Natural killer cell (primary cell): Measurements from ENCODE around the gene NDC1. TPM values are rescaled to one million over a fixed set of nuclear protein-coding genes. Genes with fewer than 3 reads are reported as not detected.

Experiments
- ATAC-seq, 3 donors: fragments of 150-1000 bp in 2 of 3; fragments of 200-7000 bp in 1 of 3; cut with Tn5 transposase; 1 replicate in 1 of 3; 2 replicates in 2 of 3; pipeline ENCODE4 v1.10.0; 2021; ENCODE audit warnings: mild to moderate bottlenecking in 2 of 3, moderate library complexity in 2 of 3
- DNase-seq, 2 donors: peaks; one replicate each; pipeline versions ENCODE4 v3.0.0 to v3.0.0-alpha.2; 2013 to 2021; ENCODE audit warnings: mixed read lengths in 1 of 2
- H3K27ac ChIP-seq: one replicate; pipeline ENCODE4 v1.5.1; 2013; ENCODE audit warnings: mild to moderate bottlenecking, low read length
- H3K27me3 ChIP-seq: one replicate; pipeline ENCODE4 v1.6.1; 2013; ENCODE audit warnings: low read length; ENCODE audit not compliant: control insufficient read depth, insufficient read depth
- H3K36me3 ChIP-seq: one replicate; pipeline ENCODE4 v1.6.1; 2013; ENCODE audit warnings: low read length; ENCODE audit not compliant: control insufficient read depth, insufficient read depth
- H3K4me1 ChIP-seq: one replicate; pipeline ENCODE4 v1.6.1; 2013; ENCODE audit warnings: low read length; ENCODE audit not compliant: control insufficient read depth, insufficient read depth
- H3K4me3 ChIP-seq: one replicate; pipeline ENCODE4 v1.5.1; 2013; ENCODE audit warnings: low read length
- H3K9me3 ChIP-seq: one replicate; pipeline ENCODE4 v1.6.1; 2013; ENCODE audit warnings: low read length; ENCODE audit not compliant: control insufficient read depth, insufficient read depth
- H3K27ac Mint-ChIP-seq, 2 donors: one replicate each; pipeline ENCODE4 v1.8.0; 2022; ENCODE audit warnings: mild to moderate bottlenecking in 2 of 2, mixed read lengths in 2 of 2, moderate library complexity in 1 of 2
- H3K27me3 Mint-ChIP-seq, 2 donors: one replicate each; pipeline ENCODE4 v1.8.0; 2022; ENCODE audit warnings: low read depth in 2 of 2, mixed read lengths in 2 of 2
- H3K36me3 Mint-ChIP-seq: one replicate; pipeline ENCODE4 v1.8.0; 2022; ENCODE audit warnings: mixed read lengths
- H3K4me1 Mint-ChIP-seq, 2 donors: one replicate each; pipeline ENCODE4 v1.8.0; 2022; ENCODE audit warnings: mixed read lengths in 2 of 2
- H3K4me3 Mint-ChIP-seq: one replicate; pipeline ENCODE4 v1.8.0; 2022; ENCODE audit warnings: mild to moderate bottlenecking, moderate library complexity, mixed read lengths
- H3K9me3 Mint-ChIP-seq, 2 donors: one replicate each; pipeline ENCODE4 v1.8.0; 2022; ENCODE audit warnings: mixed read lengths in 2 of 2
- WGBS: methylation state at CpG from one replicate; pipeline ENCODE4 v1.1.7; 2013; ENCODE audit warnings: missing lambda C conversion rate; ENCODE audit not compliant: insufficient coverage; 5-methylcytosine and 5-hydroxymethylcytosine counted together
- intact Hi-C: fragments of 100-400 bp; cut with micrococcal nuclease; formaldehyde crosslinking; loops from one replicate; pipeline ENCODE4 v1.14.2; 2022
- total RNA-seq, 4 donors: library from RNA; stranded (reverse); fragments of 120-200 nt in 1 of 4; gene quantifications; one replicate each; pipeline versions ENCODE4 v1.2.3 to v1.2.4, GENCODE V29; 2013 to 2022
- TF ChIP-seq, protein P1 (sequence below): fragments of 200-600 bp; IDR thresholded peaks from one replicate; pipeline ENCODE4 v1.8.0; 2022; ENCODE audit warnings: antibody characterized with exemption

NDC1 gene
- total RNA-seq, 3 donors from 2014 or later (not counting 1 experiment from before 2014, with no cell fraction given), result 4.3 to 6.3 (median 5.2) TPM

DNA sequence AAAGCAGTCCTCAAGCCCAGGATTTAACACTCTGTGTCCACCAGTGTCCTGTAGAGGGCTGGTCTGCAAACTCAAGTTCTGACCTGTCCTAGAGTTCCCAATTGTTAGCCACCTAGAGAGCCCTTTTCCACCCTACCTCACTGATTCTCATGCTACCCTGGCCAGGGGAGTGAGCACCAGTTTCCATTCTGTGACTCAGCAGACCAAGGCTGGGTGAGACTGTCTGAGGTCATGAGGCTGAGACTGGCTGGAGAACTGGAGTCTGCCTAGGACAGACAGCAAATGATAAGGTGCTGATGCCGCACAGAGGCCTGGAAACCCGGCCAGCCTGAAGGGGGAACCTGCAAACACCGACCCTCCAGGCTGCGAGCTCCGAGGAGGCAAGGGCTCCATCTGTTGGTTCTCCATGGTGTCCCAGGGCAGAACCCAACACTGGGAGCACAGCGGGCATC lies 112.8 kb downstream of the NDC1 start:
- no peak overlapping the region for H3K4me3 Mint-ChIP-seq
- intact Hi-C loops, result no loop called here
- no peak overlapping the region for H3K27ac Mint-ChIP-seq
- H3K4me1 ChIP-seq, result no peaks in the 10 kb centered on the region
- H3K27ac ChIP-seq, result no peak overlapping the region
- H3K4me1 Mint-ChIP-seq, result no peaks in the 10 kb centered on the region
- H3K4me3 ChIP-seq, result no peak overlapping the region
- TF ChIP-seq, protein P1, sequence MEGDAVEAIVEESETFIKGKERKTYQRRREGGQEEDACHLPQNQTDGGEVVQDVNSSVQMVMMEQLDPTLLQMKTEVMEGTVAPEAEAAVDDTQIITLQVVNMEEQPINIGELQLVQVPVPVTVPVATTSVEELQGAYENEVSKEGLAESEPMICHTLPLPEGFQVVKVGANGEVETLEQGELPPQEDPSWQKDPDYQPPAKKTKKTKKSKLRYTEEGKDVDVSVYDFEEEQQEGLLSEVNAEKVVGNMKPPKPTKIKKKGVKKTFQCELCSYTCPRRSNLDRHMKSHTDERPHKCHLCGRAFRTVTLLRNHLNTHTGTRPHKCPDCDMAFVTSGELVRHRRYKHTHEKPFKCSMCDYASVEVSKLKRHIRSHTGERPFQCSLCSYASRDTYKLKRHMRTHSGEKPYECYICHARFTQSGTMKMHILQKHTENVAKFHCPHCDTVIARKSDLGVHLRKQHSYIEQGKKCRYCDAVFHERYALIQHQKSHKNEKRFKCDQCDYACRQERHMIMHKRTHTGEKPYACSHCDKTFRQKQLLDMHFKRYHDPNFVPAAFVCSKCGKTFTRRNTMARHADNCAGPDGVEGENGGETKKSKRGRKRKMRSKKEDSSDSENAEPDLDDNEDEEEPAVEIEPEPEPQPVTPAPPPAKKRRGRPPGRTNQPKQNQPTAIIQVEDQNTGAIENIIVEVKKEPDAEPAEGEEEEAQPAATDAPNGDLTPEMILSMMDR, result no peak
- ATAC-seq, result no peak
- 66% methylated on average over 6 of the region's 6 CpGs for WGBS
- no peaks in the 10 kb centered on the region for H3K36me3 Mint-ChIP-seq
- no peaks in the 10 kb centered on the region for H3K9me3 Mint-ChIP-seq
- no peaks in the 10 kb centered on the region for H3K27me3 Mint-ChIP-seq
- DNase-seq, result no peak
- no peaks in the 10 kb centered on the region for H3K27me3 ChIP-seq
- H3K36me3 ChIP-seq, result no peaks in the 10 kb centered on the region
- H3K9me3 ChIP-seq, result no peaks in the 10 kb centered on the region

DNA sequence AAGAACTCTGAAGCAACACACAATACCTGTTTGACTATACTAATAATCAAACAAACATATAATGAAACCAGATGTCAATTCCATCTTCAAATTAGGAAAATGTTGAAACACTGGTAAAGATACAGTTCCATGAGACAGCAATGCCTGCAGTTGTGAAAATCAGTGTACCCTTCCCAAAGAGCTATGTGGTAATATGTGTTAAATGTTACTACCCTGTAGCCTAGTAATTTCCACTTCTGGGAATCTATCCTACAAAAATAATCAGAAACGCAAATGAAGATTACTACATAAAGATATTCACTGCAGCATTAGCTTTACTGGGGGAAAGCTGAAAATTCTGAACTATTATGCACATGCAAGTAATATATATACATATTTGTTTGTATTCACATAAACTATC lies 116.1 kb downstream of the NDC1 start:
- no peak for DNase-seq
- ATAC-seq, result no peak
- H3K9me3 ChIP-seq, result no peaks in the 10 kb centered on the region
- H3K27ac Mint-ChIP-seq, result no peak overlapping the region
- no peaks in the 10 kb centered on the region for H3K9me3 Mint-ChIP-seq
- no peaks in the 10 kb centered on the region for H3K4me1 ChIP-seq
- intact Hi-C loops, result no loop called here
- H3K4me3 ChIP-seq, result no peak overlapping the region
- no peaks in the 10 kb centered on the region for H3K27me3 ChIP-seq
- no peak overlapping the region for H3K27ac ChIP-seq
- peaks cover 5 to 9% of the 10 kb centered on the region in 2 donors for H3K27me3 Mint-ChIP-seq
- no CpG with 5 or more reads among the region's 1 CpG for WGBS
- no peaks in the 10 kb centered on the region for H3K36me3 ChIP-seq
- no peaks in the 10 kb centered on the region for H3K4me1 Mint-ChIP-seq
- TF ChIP-seq, protein P1, result no peak
- no peaks in the 10 kb centered on the region for H3K36me3 Mint-ChIP-seq
- H3K4me3 Mint-ChIP-seq, result no peak overlapping the region

DNA sequence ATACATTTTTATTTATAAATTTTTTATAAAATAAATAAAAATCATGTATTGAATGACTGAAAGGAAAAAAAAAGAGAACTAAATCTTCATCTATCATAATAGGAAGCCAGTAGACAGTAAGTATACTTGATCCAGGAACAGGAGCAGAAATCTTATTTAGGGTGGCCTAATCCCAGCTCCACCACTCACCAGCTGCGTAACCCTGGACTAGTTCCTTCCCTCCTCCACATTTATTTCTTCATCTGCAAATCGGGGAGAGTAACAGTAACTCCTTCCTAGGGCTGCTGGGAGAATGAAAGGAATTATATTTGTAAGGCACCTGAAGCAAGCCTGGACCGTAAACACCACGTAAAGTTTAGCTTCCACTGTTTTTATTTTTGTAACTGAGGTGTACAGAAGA lies 117.0 kb downstream of the NDC1 start:
- TF ChIP-seq, protein P1, result no peak
- no peaks in the 10 kb centered on the region for H3K36me3 ChIP-seq
- intact Hi-C loops, result no loop called here
- H3K27ac ChIP-seq, result no peak overlapping the region
- H3K27me3 Mint-ChIP-seq, result peaks cover 5 to 9% of the 10 kb centered on the region in 2 donors
- no peak overlapping the region for H3K4me3 Mint-ChIP-seq
- H3K27ac Mint-ChIP-seq, result no peak overlapping the region
- no peak for ATAC-seq
- WGBS, result 91% methylated on average over 3 of the region's 4 CpGs
- no peak overlapping the region for H3K4me3 ChIP-seq
- no peaks in the 10 kb centered on the region for H3K4me1 ChIP-seq
- no peaks in the 10 kb centered on the region for H3K27me3 ChIP-seq
- no peaks in the 10 kb centered on the region for H3K9me3 ChIP-seq
- DNase-seq, result no peak
- H3K4me1 Mint-ChIP-seq, result no peaks in the 10 kb centered on the region
- H3K9me3 Mint-ChIP-seq, result no peaks in the 10 kb centered on the region
- H3K36me3 Mint-ChIP-seq, result no peaks in the 10 kb centered on the region

DNA sequence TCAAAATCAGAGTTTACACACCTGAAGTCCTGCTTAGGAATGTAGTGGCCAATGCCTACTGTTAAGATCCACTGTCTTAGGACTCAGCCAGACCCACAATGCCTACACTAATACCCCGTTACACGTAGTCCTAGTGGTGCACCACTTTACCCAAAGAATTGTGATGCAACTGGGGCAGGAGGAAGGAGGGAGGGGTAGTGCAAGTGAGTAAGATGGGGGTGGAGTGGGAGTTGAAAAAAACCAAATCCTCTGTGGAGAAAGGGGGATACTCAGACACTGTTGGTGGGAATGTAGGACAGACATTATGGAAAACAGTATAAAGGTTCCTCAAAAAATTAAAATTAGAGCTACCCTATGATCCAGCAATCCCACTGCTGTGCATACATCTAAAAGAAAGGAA lies 118.6 kb downstream of the NDC1 start:
- Mint-ChIP-seq H3K27me3 (peaks cover 5 to 9% of the 10 kb centered on the region in 2 donors), H3K9me3 (no peaks in the 10 kb centered on the region), H3K27ac (no peak overlapping the region), H3K36me3 (no peaks in the 10 kb centered on the region), H3K4me1 (no peaks in the 10 kb centered on the region), H3K4me3 (no peak overlapping the region)
- Histone ChIP-seq H3K27me3 (no peaks in the 10 kb centered on the region), H3K4me1 (no peaks in the 10 kb centered on the region), H3K4me3 (no peak overlapping the region), H3K27ac (no peak overlapping the region), H3K36me3 (no peaks in the 10 kb centered on the region), H3K9me3 (no peaks in the 10 kb centered on the region)
- DNase-seq (no peak), ATAC-seq (no peak)
- 94% methylated on average over 2 of the region's 2 CpGs for WGBS
- intact Hi-C loops, result no loop called here
- TF ChIP-seq, protein P1, result no peak
